Measurements from ENCODE around the gene SSR3.
A peak's percentile ranks its signal among the peaks of the same experiment; 100 is the strongest.
"Not testable (repeated sequence)": the region's sequence is repeated elsewhere in the genome, so short reads cannot be mapped to it uniquely, and the experiment has no call there.

SSR3 gene

GRCh38 chr3:156554842-156555687, at the start of gene SSR3:
SSR3 (minus strand) TSS chr3:156555117; CDS start chr3:156555089, 28 bp downstream.
- peak; percentile 100 for DNase-seq

- DNase-seq: no peak
Observed at GRCh38 chr3:156604064-156604641, 49.2 kb upstream of the SSR3 start.

GRCh38 chr3:156603379-156604017, 48.6 kb upstream of the SSR3 start:
- DNase-seq: no peak

- DNase-seq: peak; percentile 56
Observed at GRCh38 chr3:156602424-156602823, 47.5 kb upstream of the SSR3 start.

- DNase-seq: no peak
Observed at GRCh38 chr3:156601497-156601896, 46.6 kb upstream of the SSR3 start.

GRCh38 chr3:156600834-156601233, 45.9 kb upstream of the SSR3 start:
- no peak for DNase-seq

GRCh38 chr3:156599089-156599874, 44.4 kb upstream of the SSR3 start:
- DNase-seq: no peak

- no peak for DNase-seq
Observed at GRCh38 chr3:156598413-156598812, 43.5 kb upstream of the SSR3 start.

GRCh38 chr3:156594219-156594683, 39.3 kb upstream of the SSR3 start:
- no peak for DNase-seq

GRCh38 chr3:156593814-156594213, 38.9 kb upstream of the SSR3 start:
- no peak for DNase-seq

GRCh38 chr3:156589806-156590205, 34.9 kb upstream of the SSR3 start:
- DNase-seq: not testable (repeated sequence)

- DNase-seq: no peak
Observed at GRCh38 chr3:156587760-156588069, 32.8 kb upstream of the SSR3 start.

GRCh38 chr3:156586905-156587759, 32.2 kb upstream of the SSR3 start:
- peak; percentile 86 for DNase-seq

GRCh38 chr3:156583469-156583868, 28.6 kb upstream of the SSR3 start:
- no peak for DNase-seq

GRCh38 chr3:156582532-156583183, 27.7 kb upstream of the SSR3 start:
- peak; percentile 77 for DNase-seq

GRCh38 chr3:156581954-156582353, 27.0 kb upstream of the SSR3 start:
- no peak for DNase-seq

- peak; percentile 59 for DNase-seq
Observed at GRCh38 chr3:156581033-156581432, 26.1 kb upstream of the SSR3 start.

- DNase-seq: peak; percentile 92
Observed at GRCh38 chr3:156579427-156579851, 24.5 kb upstream of the SSR3 start.

GRCh38 chr3:156577736-156578135, 22.8 kb upstream of the SSR3 start:
- peak; percentile 76 for DNase-seq

GRCh38 chr3:156576651-156577348, 21.9 kb upstream of the SSR3 start:
- DNase-seq: peak; percentile 65

GRCh38 chr3:156576051-156576450, 21.1 kb upstream of the SSR3 start:
- no peak for DNase-seq

Measured in inflammatory macrophage treated with lipopolysaccharide for 4 hours (primary cell).